Measurements from ENCODE around the gene TCF4. TPM values are rescaled to one million over a fixed set of nuclear protein-coding genes. Genes with fewer than 3 reads are reported as not detected.

Gene TCF4
- total and polyA plus RNA-seq, 10 donors = 14.6 to 200 (median 153) TPM

- intact Hi-C loops (cut with DNase I; ENCODE audit: low total_unique reads) = no loop called here
- peaks cover 0 to 2% (median 0%) of the 10 kb centered on the region in 6 donors for H3K4me1 ChIP-seq
- H3K36me3 ChIP-seq = no peaks in the 10 kb centered on the region
- TF ChIP-seq POLR2A (IDR thresholded peaks at IDR 0.05) (no peak), POLR2AphosphoS5 (IDR thresholded peaks at IDR 0.05) (no peak), CTCF (IDR thresholded peaks at IDR 0.05 in 8 of 11, conservative IDR thresholded peaks at IDR 0.05 in 3 of 11) (no peak)
- no peak for DNase-seq
- H3K27me3 ChIP-seq (replicated peaks in 1 of 7) = no peaks in the 10 kb centered on the region
- H3K27ac ChIP-seq = no peak overlapping the region
- peaks cover 0 to 5% (median 0%) of the 10 kb centered on the region in 8 donors for H3K9me3 ChIP-seq
- H3K4me3 ChIP-seq = no peak overlapping the region
Observed at GRCh38 chr18:55539240-55539639, 48.8 kb downstream of the TCF4 start.

GRCh38 chr18:55534996-55535395, 53.0 kb downstream of the TCF4 start:
- DNase-seq = no peak
- WGBS, 5 donors = 82 to 89% (median 84%) methylated on average over 4 of the region's 4 CpGs
- TF ChIP-seq CTCF (IDR thresholded peaks at IDR 0.05 in 8 of 11, conservative IDR thresholded peaks at IDR 0.05 in 3 of 11) (no peak), POLR2AphosphoS5 (IDR thresholded peaks at IDR 0.05) (no peak), POLR2A (IDR thresholded peaks at IDR 0.05) (no peak)

GRCh38 chr18:55534547-55534946, 53.4 kb downstream of the TCF4 start:
- H3K4me3 ChIP-seq = no peak overlapping the region
- H3K9me3 ChIP-seq = peaks cover 0 to 5% (median 0%) of the 10 kb centered on the region in 8 donors
- H3K27ac ChIP-seq = no peak overlapping the region
- 47 to 79% (median 55%) methylated on average over 3 of the region's 3 CpGs for WGBS, 5 donors
- no peak for DNase-seq
- peaks cover 0 to 4% (median 0%) of the 10 kb centered on the region in 6 donors for H3K4me1 ChIP-seq
- no peaks in the 10 kb centered on the region for H3K27me3 ChIP-seq (replicated peaks in 1 of 7)
- intact Hi-C loops (cut with DNase I; ENCODE audit: low total_unique reads) = no loop called here
- TF ChIP-seq POLR2AphosphoS5 (IDR thresholded peaks at IDR 0.05) = no peak
- TF ChIP-seq POLR2A (IDR thresholded peaks at IDR 0.05) = no peak
- no peak for TF ChIP-seq CTCF (IDR thresholded peaks at IDR 0.05 in 8 of 11, conservative IDR thresholded peaks at IDR 0.05 in 3 of 11)
- no peaks in the 10 kb centered on the region for H3K36me3 ChIP-seq

More at GRCh38 chr18:55534996-55535395, 53.0 kb downstream of the TCF4 start:
- Histone ChIP-seq H3K36me3 (no peaks in the 10 kb centered on the region), H3K27ac (no peak overlapping the region), H3K4me1 (peaks cover 0 to 4% (median 0%) of the 10 kb centered on the region in 6 donors), H3K27me3 (replicated peaks in 1 of 7) (no peaks in the 10 kb centered on the region), H3K4me3 (no peak overlapping the region), H3K9me3 (peaks cover 0 to 5% (median 0%) of the 10 kb centered on the region in 8 donors)
- intact Hi-C loops (cut with DNase I; ENCODE audit: low total_unique reads) = no loop called here

- WGBS, 5 donors = 89 to 97% (median 91%) methylated on average over 5 of the region's 5 CpGs
- peaks cover 0 to 7% (median 0%) of the 10 kb centered on the region in 6 donors for H3K4me1 ChIP-seq
- H3K27ac ChIP-seq = no peak overlapping the region
- H3K27me3 ChIP-seq (replicated peaks in 1 of 7) = no peaks in the 10 kb centered on the region
- H3K36me3 ChIP-seq = no peaks in the 10 kb centered on the region
- no peak for TF ChIP-seq POLR2AphosphoS5 (IDR thresholded peaks at IDR 0.05)
- TF ChIP-seq POLR2A (IDR thresholded peaks at IDR 0.05) = no peak
- no peak for TF ChIP-seq CTCF (IDR thresholded peaks at IDR 0.05 in 8 of 11, conservative IDR thresholded peaks at IDR 0.05 in 3 of 11)
- intact Hi-C loops (cut with DNase I; ENCODE audit: low total_unique reads) = no loop called here
- H3K4me3 ChIP-seq = no peak overlapping the region
- no peak for DNase-seq
- H3K9me3 ChIP-seq = no peaks in the 10 kb centered on the region
Observed at GRCh38 chr18:55530166-55530565, 57.8 kb downstream of the TCF4 start.

All from spleen (tissue), 11 donors.